ENCODE data around the gene A2M. TPM values are rescaled to one million over a fixed set of nuclear protein-coding genes. Genes with fewer than 3 reads are reported as not detected.

The A2M gene
- total RNA-seq, 1 experiment from 2014 or later, result 1.2 TPM

DNA sequence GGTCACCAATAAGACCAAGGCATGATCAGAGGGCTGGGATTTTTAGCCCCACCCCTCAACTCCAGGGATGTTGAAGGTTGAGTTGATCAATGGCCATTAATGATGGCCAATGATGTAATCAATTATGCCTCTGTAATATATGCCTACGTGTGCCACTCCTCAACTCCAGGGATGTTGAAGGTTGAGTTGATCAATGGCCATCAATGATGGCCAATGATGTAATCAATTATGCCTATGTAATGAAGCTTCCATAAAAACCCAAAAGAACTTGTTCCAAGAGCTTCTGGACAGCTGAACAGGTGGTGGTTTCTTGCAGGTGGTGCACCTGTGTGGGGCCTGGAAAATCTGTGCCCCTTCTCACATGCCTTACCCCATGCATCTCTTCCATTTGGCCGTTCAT lies 93.1 kb downstream of the A2M start:
- no peak overlapping the region for H2BK15ac ChIP-seq (ENCODE audit: low read depth, low read length)
- H3K23ac ChIP-seq (ENCODE audit: insufficient read length, low read depth, low read length), result no peak overlapping the region
- TF ChIP-seq, protein P1, sequence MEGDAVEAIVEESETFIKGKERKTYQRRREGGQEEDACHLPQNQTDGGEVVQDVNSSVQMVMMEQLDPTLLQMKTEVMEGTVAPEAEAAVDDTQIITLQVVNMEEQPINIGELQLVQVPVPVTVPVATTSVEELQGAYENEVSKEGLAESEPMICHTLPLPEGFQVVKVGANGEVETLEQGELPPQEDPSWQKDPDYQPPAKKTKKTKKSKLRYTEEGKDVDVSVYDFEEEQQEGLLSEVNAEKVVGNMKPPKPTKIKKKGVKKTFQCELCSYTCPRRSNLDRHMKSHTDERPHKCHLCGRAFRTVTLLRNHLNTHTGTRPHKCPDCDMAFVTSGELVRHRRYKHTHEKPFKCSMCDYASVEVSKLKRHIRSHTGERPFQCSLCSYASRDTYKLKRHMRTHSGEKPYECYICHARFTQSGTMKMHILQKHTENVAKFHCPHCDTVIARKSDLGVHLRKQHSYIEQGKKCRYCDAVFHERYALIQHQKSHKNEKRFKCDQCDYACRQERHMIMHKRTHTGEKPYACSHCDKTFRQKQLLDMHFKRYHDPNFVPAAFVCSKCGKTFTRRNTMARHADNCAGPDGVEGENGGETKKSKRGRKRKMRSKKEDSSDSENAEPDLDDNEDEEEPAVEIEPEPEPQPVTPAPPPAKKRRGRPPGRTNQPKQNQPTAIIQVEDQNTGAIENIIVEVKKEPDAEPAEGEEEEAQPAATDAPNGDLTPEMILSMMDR (conservative IDR thresholded peaks at IDR 0.05), result no peak
- WGBS (ENCODE audit: extremely low coverage, insufficient read length, low lambda C conversion rate), result no CpG with 5 or more reads among the region's 2 CpGs
- H3K79me1 ChIP-seq (ENCODE audit: insufficient read depth, low read depth, low read length, poor library complexity, severe bottlenecking), result no peaks in the 10 kb centered on the region
- H3K4me1 ChIP-seq (ENCODE audit: insufficient read depth, low read length), result no peaks in the 10 kb centered on the region
- no peak overlapping the region for H4K8ac ChIP-seq (replicated peaks; ENCODE audit: insufficient read length, low read depth, low read length)
- H3K27ac ChIP-seq (ENCODE audit: insufficient read length, low read depth, low read length), result no peak overlapping the region
- H3K4ac ChIP-seq (ENCODE audit: low read depth, low read length), result no peak overlapping the region
- Mint-ChIP-seq H3K4me1 (no peaks in the 10 kb centered on the region), H3K27ac (no peak overlapping the region), H3K27me3 (ENCODE audit: low read depth) (no peaks in the 10 kb centered on the region), H3K36me3 (ENCODE audit: insufficient read depth in 1 of 3, low read depth in 3 of 3) (no peaks in the 10 kb centered on the region; a peak in 2 of 7 replicates), H3K4me3 (no peak overlapping the region), H3K9me3 (peaks cover 3 to 14% of the 10 kb centered on the region in 2 experiments; a peak in 4 of 5 replicates)
- no peak overlapping the region for H3K4me2 ChIP-seq (ENCODE audit: insufficient read depth, insufficient read length, low read length)
- H3K56ac ChIP-seq (ENCODE audit: insufficient read length, low read depth, low read length), result no peak overlapping the region
- no peak overlapping the region for H4K5ac ChIP-seq (ENCODE audit: insufficient read length, low read depth, low read length)
- H2BK120ac ChIP-seq (ENCODE audit: low read depth, low read length, poor library complexity, severe bottlenecking), result no peak overlapping the region
- H4K91ac ChIP-seq (ENCODE audit: insufficient read length, low read depth, low read length), result no peak overlapping the region
- H3K9ac ChIP-seq (ENCODE audit: extremely low read depth, insufficient read length, low read length), result no peak overlapping the region
- no peaks in the 10 kb centered on the region for H3K27me3 ChIP-seq (ENCODE audit: insufficient read depth, low read length)
- H3T11ph ChIP-seq (ENCODE audit: low read length), result no peak overlapping the region
- H2BK20ac ChIP-seq (ENCODE audit: low read depth, low read length, poor library complexity, severe bottlenecking), result no peak overlapping the region
- no peak overlapping the region for H2BK5ac ChIP-seq (ENCODE audit: insufficient read length, low read length)
- no peaks in the 10 kb centered on the region for H3K79me2 ChIP-seq (ENCODE audit: insufficient read depth, low read length)
- no peak for DNase-seq
- no peaks in the 10 kb centered on the region for H3K23me2 ChIP-seq (ENCODE audit: insufficient read length, low read depth, low read length, poor library complexity, severe bottlenecking)
- H4K20me1 ChIP-seq (ENCODE audit: control insufficient read depth, insufficient read depth, insufficient read length), result no peaks in the 10 kb centered on the region
- no peak overlapping the region for H2AFZ ChIP-seq (ENCODE audit: low read length)
- no peaks in the 10 kb centered on the region for H3K9me3 ChIP-seq (ENCODE audit: control insufficient read depth, low read depth, low read length)
- no peak overlapping the region for H3K14ac ChIP-seq (ENCODE audit: insufficient read depth, low read length)
- H3K18ac ChIP-seq (ENCODE audit: insufficient read length, low read depth, low read length), result no peak overlapping the region
- H2AK5ac ChIP-seq (ENCODE audit: insufficient read length, low read length), result no peak overlapping the region
- H2BK12ac ChIP-seq (ENCODE audit: insufficient read length, low read depth, low read length), result no peak overlapping the region

Other genes with a start within 250 kb of the A2M start
- gene PHC1, start 201.4 kb downstream of the A2M start, total RNA-seq (2021), result 558 and 568 TPM in 2 replicates
- 153 and 163 TPM in 2 replicates for gene M6PR, start 166.3 kb downstream of the A2M start, total RNA-seq (2021)
- 2.1 and 2.5 TPM in 2 replicates for gene KLRG1, start 126.4 kb downstream of the A2M start, total RNA-seq (2021)
- gene PZP, start 92.5 kb upstream of the A2M start, total RNA-seq (2021), result not detected in 2 replicates

Measured in H9 (cell line).